Erythroblast (primary cell): Measurements from ENCODE around the gene CPED1.

Source experiments
- DNase-seq, 2 experiments: peaks; one replicate each; lab custom pipeline; 2025; lab: John Stamatoyannopoulos, UW
- GATA1 ChIP-seq: IDR thresholded peaks from 2 replicates; pipeline ENCODE4 v1.6.1; 2011; ENCODE audit warnings: low read depth, mild to moderate bottlenecking, control low read depth, low read length, moderate library complexity
- POLR2A ChIP-seq: IDR thresholded peaks from 2 replicates; pipeline ENCODE4 v1.6.1; 2011; ENCODE audit warnings: mild to moderate bottlenecking, low read length

The CPED1 gene

GRCh38 chr7:121041516-121042148 is 53.1 kb downstream of the CPED1 start:
- peak; percentile 21 to 28 for DNase-seq
- no peak for TF ChIP-seq POLR2A
- no peak for TF ChIP-seq GATA1

GRCh38 chr7:121042195-121042594 is 53.7 kb downstream of the CPED1 start:
- no peak for DNase-seq

GRCh38 chr7:121042899-121043298 is 54.4 kb downstream of the CPED1 start:
- TF ChIP-seq GATA1 = no peak
- no peak for TF ChIP-seq POLR2A
- no peak for DNase-seq

More at GRCh38 chr7:121042195-121042594, 53.7 kb downstream of the CPED1 start:
- TF ChIP-seq POLR2A (no peak), GATA1 (no peak)

- no peak for TF ChIP-seq POLR2A
- TF ChIP-seq GATA1 = no peak
- DNase-seq = no peak
These were observed 55.1 kb downstream of the CPED1 start for GRCh38 chr7:121043314-121044234.

- no peak for DNase-seq
- TF ChIP-seq POLR2A = no peak
- no peak for TF ChIP-seq GATA1
These were observed 56.6 kb downstream of the CPED1 start for GRCh38 chr7:121045090-121045489.

GRCh38 chr7:121046009-121046408 is 57.5 kb downstream of the CPED1 start:
- TF ChIP-seq GATA1 (no peak), POLR2A (no peak)
- DNase-seq = no peak

- peak; percentile 52 to 83 for DNase-seq
- TF ChIP-seq GATA1 (no peak), POLR2A (no peak)
These were observed 58.5 kb downstream of the CPED1 start for GRCh38 chr7:121046893-121047468.

- DNase-seq = no peak
- TF ChIP-seq POLR2A = no peak
- TF ChIP-seq GATA1 = no peak
These were observed 59.7 kb downstream of the CPED1 start for GRCh38 chr7:121048195-121048594.

- no peak for TF ChIP-seq GATA1
- no peak for TF ChIP-seq POLR2A
- peak; percentile 68 to 87 for DNase-seq
These were observed 60.7 kb downstream of the CPED1 start for GRCh38 chr7:121049028-121049791.

- no peak for TF ChIP-seq POLR2A
- TF ChIP-seq GATA1 = no peak
These were observed 61.4 kb downstream of the CPED1 start for GRCh38 chr7:121049897-121050296.

GRCh38 chr7:121053219-121053618 is 64.7 kb downstream of the CPED1 start:
- DNase-seq = no peak
- TF ChIP-seq GATA1 (no peak), POLR2A (no peak)

More at GRCh38 chr7:121049897-121050296, 61.4 kb downstream of the CPED1 start:
- no peak for DNase-seq

GRCh38 chr7:121054925-121055324 is 66.4 kb downstream of the CPED1 start:
- no peak for DNase-seq
- TF ChIP-seq POLR2A (no peak), GATA1 (no peak)

- TF ChIP-seq POLR2A = no peak
- TF ChIP-seq GATA1 = no peak
- no peak for DNase-seq
These were observed 69.4 kb downstream of the CPED1 start for GRCh38 chr7:121057878-121058277.
